PFSK-1 (cell line): ENCODE data around the gene TMEM176A.

Experiments
- FOXP2 ChIP-seq: optimal IDR thresholded peaks from 2 replicates; pipeline ENCODE3; 2011; ENCODE audit warnings: borderline replicate concordance, control low read depth, inconsistent platforms; ENCODE audit not compliant: insufficient read depth; ENCODE audit errors: extremely low read length, extremely low read depth
- POLR2AphosphoS5 ChIP-seq: IDR thresholded peaks from 2 replicates; pipeline ENCODE4 v1.6.1; 2012; ENCODE audit warnings: low read depth, mild to moderate bottlenecking, control low read depth, low read length, moderate library complexity
- REST ChIP-seq, 2 experiments: IDR thresholded peaks; 2 replicates each; pipeline versions ENCODE4 v1.6.1 to v1.8.0; 2011 to 2012; ENCODE audit warnings: low read depth in 2 of 2, low read length in 2 of 2, control low read depth in 1 of 2, inconsistent platforms in 1 of 2, mild to moderate bottlenecking in 1 of 2, moderate library complexity in 1 of 2; ENCODE audit not compliant: insufficient read depth in 1 of 2
- SIN3A ChIP-seq: IDR thresholded peaks from 2 replicates; pipeline ENCODE4 v1.6.1; 2012; ENCODE audit warnings: mild to moderate bottlenecking, low read length, moderate library complexity, borderline replicate concordance; ENCODE audit not compliant: insufficient read depth
- TAF1 ChIP-seq: IDR thresholded peaks from 2 replicates; pipeline ENCODE4 v1.6.1; 2012; ENCODE audit warnings: low read length, control low read depth, borderline replicate concordance; ENCODE audit not compliant: insufficient read depth

TMEM176A gene

GRCh38 chr7:150845421-150845861, 44.9 kb downstream of the TMEM176A start:
- TF ChIP-seq POLR2AphosphoS5, result no peak
- TF ChIP-seq SIN3A, result no peak
- TF ChIP-seq FOXP2, result no peak
- no peak for TF ChIP-seq TAF1
- no peak for TF ChIP-seq REST (IDR thresholded peaks at IDR 0.05; ENCODE audit: insufficient read depth in 1 of 2, low read depth in 2 of 2, low read length in 2 of 2)

DNA sequence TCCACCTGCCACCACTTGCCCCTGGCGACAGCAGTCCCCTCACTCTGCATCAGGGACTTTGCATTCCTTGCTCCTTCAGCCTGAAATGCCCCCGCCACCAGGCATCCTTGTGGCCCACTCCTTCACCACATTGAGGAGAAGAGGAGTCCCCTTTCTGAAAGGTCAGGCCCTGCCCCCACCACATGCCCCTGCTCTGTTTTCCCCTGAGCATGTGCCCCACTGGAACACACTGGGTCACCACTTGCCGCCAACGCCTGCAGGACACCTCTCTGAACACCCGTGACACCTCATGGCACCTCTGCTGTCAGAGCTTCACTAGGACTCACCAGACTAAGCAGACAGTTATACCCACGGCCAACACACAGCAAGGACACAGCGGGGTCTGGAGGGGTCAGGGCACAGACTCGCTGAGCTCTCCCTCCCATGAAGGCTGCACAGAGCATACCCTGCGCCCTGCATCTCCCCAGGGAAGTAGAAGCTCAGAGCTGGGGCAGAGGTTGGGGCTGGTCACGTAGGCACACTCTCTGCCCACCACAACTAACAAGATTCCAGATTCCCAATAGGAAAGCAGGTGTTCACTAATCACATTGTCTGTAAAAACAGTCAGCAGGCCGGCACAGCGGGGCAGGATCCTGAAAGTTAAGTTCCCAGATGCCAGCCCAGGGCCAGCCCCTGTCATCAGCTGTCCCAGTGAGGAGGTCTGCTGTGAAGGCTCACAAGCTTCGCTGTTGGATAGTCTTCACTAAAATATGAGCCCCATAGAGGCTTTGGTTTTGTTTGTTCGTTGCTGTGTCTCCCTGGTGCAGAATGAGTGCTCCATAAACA, 45.9 kb downstream of the TMEM176A start:
- TF ChIP-seq REST (IDR thresholded peaks at IDR 0.05; ENCODE audit: insufficient read depth in 1 of 2, low read depth in 2 of 2, low read length in 2 of 2) (no peak), TAF1 (no peak), FOXP2 (no peak), SIN3A (no peak), POLR2AphosphoS5 (no peak)

DNA sequence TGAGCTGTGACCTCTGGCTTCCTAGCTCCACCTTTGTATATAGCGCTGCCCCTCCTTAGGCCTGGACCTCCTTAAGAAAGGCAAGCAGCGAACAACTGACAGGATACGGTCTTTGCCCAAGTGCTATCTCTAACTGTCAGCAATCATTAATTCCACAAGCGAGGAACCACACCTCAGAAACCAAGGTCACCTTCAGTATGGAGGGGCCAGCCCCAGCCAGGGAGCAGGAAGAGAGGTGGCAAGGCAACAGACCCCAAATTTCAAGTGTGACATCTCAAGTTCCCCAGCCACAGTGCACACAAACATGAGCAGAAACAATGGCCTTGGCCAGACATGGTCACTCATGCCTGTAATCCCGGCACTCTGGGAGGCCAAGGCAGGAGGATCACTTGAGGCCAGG, 47.0 kb downstream of the TMEM176A start:
- TF ChIP-seq REST (IDR thresholded peaks at IDR 0.05; ENCODE audit: insufficient read depth in 1 of 2, low read depth in 2 of 2, low read length in 2 of 2), result no peak
- TF ChIP-seq POLR2AphosphoS5, result no peak
- no peak for TF ChIP-seq SIN3A

GRCh38 chr7:150848111-150848510, 47.5 kb downstream of the TMEM176A start:
- TF ChIP-seq POLR2AphosphoS5 (no peak), REST (IDR thresholded peaks at IDR 0.05; ENCODE audit: insufficient read depth in 1 of 2, low read depth in 2 of 2, low read length in 2 of 2) (no peak), FOXP2 (no peak), TAF1 (no peak)
